ENCODE results near the gene KCNQ1.

KCNQ1 gene

DNA sequence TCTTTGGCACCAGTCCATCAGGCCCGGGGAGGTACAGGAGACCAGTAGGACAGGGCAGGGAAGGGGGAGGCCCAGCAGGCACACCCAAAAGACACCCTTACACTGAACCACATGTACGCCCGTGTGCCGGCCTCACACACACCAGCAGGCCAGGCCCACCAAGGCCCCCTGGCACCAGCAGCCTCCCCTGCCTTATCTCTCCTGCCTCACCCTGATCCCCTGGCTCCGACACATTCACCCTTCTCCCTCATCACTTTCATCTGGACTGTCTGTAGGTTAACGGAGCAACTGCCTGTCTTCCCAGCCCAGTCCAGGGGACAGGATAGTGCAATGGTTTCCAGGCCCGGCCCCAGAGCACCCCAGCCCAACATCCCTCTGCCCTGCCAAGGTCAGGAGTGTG lies 435.8 kb downstream of the KCNQ1 start:
- TF ChIP-seq CTCF (IDR thresholded peaks at IDR 0.05; ENCODE audit: low read depth, low read length) = no peak
- Histone ChIP-seq H3K27me3 (peaks cover 16% of the 10 kb centered on the region), H3K36me3 (no peaks in the 10 kb centered on the region), H3K4me3 (ENCODE audit: low read depth, low read length) (no peak overlapping the region), H3K4me1 (no peaks in the 10 kb centered on the region), H3K9me3 (peaks cover 5% of the 10 kb centered on the region; the same call in 1 of the 2 replicates)
- no peak for DNase-seq

DNA sequence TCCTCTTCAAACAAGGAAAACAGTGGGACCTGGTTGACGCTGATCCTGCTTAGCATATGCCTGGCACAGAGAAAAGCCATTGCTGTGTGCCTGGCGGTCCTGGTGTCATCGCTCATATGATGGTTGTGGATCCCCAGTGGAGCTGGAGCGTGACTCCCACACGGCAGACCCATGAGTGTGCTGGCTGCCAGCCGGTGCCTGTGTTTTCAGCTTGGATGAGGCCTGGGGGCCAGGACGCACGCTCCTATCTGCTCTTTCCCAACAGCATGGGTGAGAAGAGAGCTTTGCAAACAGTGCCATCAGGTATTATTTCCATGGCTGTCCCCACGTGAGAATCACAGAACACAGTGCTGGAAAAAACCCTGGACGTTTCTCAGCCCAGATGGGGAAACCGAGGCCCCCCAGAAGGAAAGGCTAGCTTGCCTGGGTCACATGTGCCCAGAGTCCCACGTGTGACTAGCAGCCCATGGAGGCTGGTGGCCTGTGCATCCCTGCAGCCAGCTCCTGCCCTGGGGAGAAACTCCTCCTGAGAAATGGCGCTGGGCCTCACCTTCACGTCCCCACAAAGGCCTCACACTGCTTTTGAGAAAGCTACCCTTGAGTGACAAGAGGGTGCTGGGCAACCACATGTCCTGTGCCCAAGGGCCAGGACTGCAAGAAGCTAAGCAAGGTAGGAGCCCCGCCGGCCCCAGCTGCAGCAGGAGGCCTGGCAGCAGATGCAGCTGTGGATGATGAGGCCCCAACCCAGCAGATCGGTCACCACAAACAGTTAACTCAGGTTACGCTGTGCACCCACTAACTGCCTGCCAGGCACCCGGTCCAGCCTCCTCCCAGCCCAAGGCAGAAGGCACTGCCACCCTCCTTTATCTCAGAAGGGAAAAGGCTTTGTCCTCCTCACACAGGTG lies 436.5 kb downstream of the KCNQ1 start:
- TF ChIP-seq CTCF (IDR thresholded peaks at IDR 0.05; ENCODE audit: low read depth, low read length) = no peak
- H3K4me3 ChIP-seq (ENCODE audit: low read depth, low read length) = no peak overlapping the region
- H3K27me3 ChIP-seq = peaks cover 16% of the 10 kb centered on the region
- peaks cover 5% of the 10 kb centered on the region; the same call in 1 of the 2 replicates for H3K9me3 ChIP-seq
- no peak for DNase-seq
- H3K4me1 ChIP-seq = no peaks in the 10 kb centered on the region
- H3K36me3 ChIP-seq = no peaks in the 10 kb centered on the region

GRCh38 chr11:2881981-2882375 lies 437.2 kb downstream of the KCNQ1 start:
- Histone ChIP-seq H3K4me3 (ENCODE audit: low read depth, low read length) (no peak overlapping the region), H3K4me1 (no peaks in the 10 kb centered on the region), H3K9me3 (peaks cover 5% of the 10 kb centered on the region; the same call in 1 of the 2 replicates), H3K36me3 (no peaks in the 10 kb centered on the region), H3K27me3 (peaks cover 16% of the 10 kb centered on the region)
- no peak for DNase-seq
- no peak for TF ChIP-seq CTCF (IDR thresholded peaks at IDR 0.05; ENCODE audit: low read depth, low read length)

DNA sequence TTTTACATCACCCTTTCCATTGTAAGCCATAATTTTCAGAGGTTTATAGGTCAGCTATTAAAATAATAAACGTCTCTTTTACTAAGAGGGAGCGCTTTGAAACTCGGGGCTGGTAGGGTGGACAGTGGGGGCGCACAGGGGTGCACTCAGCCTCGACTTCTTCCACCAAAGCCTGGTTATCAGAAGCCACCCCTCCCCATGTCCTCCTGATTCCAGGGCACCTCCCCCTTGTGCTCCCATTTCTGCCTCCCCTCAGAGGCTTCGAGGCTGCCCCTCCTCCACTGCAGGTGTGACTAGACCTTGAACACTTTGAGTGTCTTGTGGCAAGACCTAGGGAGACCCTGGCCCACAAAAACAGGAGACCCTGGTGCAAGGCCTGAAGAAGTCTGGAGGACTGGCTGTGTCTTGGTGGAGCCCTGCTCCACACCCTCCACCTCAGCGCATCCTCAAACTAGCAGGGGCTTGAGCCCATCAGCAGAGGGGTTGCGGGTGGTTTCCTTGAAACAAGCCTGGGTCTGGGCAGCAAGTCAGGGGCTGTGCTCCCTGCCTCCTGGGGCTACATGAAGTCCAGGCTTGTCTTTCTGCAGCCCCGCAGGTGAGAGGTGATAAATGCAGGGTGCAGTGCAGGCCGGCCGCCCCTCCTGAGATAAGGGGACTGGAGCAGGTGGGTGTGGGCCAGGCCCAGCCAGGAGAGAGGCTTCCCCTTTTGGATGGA lies 437.7 kb downstream of the KCNQ1 start:
- Histone ChIP-seq H3K36me3 (no peaks in the 10 kb centered on the region), H3K27me3 (peaks cover 16% of the 10 kb centered on the region), H3K9me3 (peaks cover 5% of the 10 kb centered on the region; the same call in 1 of the 2 replicates), H3K4me3 (ENCODE audit: low read depth, low read length) (no peak overlapping the region), H3K4me1 (no peaks in the 10 kb centered on the region)
- TF ChIP-seq CTCF (IDR thresholded peaks at IDR 0.05; ENCODE audit: low read depth, low read length) = no peak
- DNase-seq = no peak

- H3K4me1 ChIP-seq = no peaks in the 10 kb centered on the region
- TF ChIP-seq CTCF (IDR thresholded peaks at IDR 0.05; ENCODE audit: low read depth, low read length) = no peak
- peaks cover 16% of the 10 kb centered on the region for H3K27me3 ChIP-seq
- no peak overlapping the region for H3K4me3 ChIP-seq (ENCODE audit: low read depth, low read length)
- H3K9me3 ChIP-seq = peaks cover 5% of the 10 kb centered on the region; the same call in 1 of the 2 replicates
- H3K36me3 ChIP-seq = no peaks in the 10 kb centered on the region
- DNase-seq = no peak
Observed at GRCh38 chr11:2883640-2883978, 438.8 kb downstream of the KCNQ1 start.

Measured in BE2C (cell line).